ENCODE results near the gene RNU1-4.
"Not testable (repeated sequence)": the region's sequence is repeated elsewhere in the genome, so short reads cannot be mapped to it uniquely, and the experiment has no call there.

RNU1-4 gene

DNA sequence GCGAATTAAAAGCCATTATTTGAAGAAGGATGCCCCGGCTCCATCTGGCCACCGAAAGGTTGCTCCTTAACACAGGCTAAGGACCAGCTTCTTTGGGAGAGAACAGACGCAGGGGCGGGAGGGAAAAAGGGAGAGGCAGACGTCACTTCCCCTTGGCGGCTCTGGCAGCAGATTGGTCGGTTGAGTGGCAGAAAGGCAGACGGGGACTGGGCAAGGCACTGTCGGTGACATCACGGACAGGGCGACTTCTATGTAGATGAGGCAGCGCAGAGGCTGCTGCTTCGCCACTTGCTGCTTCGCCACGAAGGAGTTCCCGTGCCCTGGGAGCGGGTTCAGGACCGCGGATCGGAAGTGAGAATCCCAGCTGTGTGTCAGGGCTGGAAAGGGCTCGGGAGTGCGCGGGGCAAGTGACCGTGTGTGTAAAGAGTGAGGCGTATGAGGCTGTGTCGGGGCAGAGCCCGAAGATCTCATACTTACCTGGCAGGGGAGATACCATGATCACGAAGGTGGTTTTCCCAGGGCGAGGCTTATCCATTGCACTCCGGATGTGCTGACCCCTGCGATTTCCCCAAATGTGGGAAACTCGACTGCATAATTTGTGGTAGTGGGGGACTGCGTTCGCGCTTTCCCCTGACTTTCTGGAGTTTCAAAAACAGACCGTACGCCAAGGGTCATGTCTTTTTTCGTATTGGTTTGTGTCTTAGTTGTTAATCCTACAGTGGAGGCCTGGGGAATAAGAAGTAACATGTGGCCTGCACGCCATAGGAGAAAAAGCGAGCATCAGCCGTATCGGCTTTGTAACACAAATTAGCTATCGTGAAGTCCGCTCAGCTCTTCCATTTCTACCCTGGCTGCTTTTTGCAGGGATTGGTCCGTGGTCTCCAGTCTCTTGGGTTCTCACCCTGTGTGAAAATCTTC is at the start of gene RNU1-4:
Gene RNU1-4, plus strand, starts transcription at position 470 of the 918 bp plus-strand sequence.
- not testable (repeated sequence) for DNase-seq (ENCODE audit: low spot score)

DNA sequence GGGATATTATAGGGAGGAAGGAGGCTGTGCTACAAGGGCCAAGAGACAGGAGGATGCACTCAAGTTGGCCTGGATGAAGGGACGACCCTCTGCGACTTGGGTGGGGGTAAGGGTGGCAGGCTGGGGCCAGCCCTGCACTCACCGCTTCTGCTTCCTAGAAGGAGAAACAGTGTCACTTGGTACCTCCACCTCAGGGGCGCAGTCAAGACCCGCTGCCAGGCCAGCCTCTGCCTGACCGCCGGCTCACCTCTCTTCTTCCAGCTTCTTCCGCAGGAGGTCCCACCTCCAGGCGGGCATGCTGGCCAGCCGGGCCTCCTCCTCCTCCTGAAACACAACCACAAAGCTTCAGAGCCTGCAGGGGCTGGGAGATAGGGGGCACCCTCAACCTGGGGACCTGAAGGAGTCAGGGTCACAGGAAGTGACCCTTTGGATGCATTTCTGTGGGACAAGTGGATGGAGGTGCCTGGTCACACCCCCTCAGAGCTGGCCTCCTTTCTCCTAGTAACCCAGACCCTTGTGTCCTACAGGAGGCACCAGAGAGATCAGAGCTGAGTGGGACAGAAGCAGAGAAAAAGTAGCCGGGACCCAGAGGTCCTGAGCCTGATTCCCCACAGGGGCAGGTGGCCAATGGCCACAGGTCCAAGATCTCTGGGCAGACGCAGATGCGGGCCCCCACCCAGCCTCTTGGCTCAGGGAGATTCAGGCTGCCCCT is 49.2 kb upstream of the RNU1-4 start:
- DNase-seq (ENCODE audit: low spot score), result not testable (repeated sequence)

DNA sequence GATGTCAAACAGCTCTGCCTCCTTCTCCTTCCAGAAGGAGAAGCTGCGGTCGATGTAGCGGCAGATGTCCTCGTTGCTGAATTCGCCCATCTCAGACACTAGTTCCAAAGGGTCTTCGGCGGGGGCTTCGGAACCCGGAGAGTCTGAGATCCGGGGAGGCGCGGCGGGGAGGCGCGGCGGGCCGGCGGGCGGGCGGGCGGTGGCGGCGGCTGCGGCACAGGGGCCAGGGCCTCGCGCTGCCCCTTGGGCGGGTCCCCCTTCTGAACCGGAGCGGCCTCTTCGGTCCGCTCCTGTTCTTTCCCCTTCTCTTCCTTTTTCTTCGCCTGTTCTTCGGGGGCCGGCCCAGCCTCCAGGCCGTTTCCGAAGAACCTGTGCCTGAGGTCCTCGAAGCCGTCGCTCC is 48.0 kb upstream of the RNU1-4 start:
- not testable (repeated sequence) for DNase-seq (ENCODE audit: low spot score)

DNA sequence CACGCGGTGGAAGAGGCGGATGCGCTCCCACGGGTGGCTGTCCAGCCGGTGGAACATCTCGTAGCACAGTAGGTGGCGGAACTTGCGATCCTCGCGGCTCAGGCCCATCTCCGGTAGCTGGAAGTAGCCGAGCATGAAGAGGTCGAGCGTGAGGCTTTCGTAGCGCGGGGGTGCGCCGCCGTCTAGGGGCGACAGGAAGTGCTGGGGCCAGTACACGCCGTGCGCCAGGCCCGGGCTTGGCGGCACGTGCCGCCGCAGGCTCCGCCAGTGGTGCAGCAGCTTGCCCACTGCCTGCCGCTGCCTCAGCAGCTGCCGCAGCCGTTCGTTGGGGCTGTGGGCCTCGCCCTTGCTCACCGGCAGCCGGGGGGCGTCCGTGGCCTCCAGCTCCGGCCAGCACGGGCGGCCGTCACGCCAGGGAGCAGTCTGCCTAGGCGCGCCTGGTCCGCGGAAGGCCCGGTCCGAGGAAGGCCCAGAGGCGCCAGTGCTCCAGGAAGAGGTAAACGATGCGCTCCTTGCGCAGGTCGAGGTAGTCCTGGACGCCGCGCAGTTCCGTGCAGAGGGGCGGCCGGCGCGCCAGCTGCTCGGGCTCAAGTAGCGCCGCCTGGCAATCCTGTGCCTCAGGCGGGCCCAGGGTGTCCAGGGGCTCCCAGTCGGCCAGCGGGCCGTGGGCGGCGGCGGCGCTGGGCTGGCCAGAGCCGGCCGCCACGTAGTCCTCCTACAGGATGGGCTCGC is 47.4 kb upstream of the RNU1-4 start:
- not testable (repeated sequence) for DNase-seq (ENCODE audit: low spot score)

DNA sequence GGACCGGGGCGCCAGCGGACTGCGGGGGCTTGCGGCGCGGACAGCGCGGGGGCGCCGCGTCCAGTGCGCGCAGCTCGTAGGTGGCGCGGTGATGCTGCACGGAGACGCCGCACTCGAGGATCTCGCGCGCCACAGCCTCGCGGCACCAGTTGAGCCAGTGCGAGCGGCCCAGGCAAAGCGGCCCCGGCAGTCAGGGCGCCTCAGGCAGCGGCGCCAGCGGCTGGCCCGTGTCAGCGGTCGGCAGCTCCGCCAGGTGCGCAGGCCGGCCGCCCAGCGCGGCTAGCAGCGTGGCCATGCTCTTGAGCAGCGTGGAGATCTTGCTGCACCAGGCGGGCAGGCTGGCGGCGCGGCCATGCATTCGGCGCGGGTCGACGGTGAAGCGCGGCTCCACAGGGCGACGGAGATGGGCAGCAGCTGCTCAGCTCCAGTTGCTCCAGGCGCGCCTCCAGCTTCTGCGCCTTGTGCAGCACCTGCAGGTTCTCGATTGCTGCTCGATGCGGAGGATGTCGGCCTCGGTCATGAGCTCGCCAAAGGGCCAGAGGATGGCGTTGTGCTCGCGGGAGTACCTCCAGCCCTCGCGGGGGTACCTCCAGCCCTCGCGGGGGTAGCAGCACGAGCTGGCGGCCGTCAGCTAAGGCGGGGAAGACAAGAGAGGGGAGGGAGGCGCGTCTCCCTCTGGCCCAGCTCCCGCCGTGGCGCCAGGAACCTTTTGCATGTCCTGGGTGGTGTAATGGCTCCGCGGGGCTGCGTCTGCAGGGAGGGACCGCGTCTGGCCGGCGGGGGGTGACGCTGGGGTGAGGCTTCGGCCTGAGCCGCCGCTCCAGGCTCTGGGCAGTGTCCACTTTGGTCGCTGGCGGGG is 46.6 kb upstream of the RNU1-4 start:
- not testable (repeated sequence) for DNase-seq (ENCODE audit: low spot score)

GRCh38 chr1:16694308-16694702 is 46.0 kb upstream of the RNU1-4 start:
- DNase-seq (ENCODE audit: low spot score), result not testable (repeated sequence)

DNA sequence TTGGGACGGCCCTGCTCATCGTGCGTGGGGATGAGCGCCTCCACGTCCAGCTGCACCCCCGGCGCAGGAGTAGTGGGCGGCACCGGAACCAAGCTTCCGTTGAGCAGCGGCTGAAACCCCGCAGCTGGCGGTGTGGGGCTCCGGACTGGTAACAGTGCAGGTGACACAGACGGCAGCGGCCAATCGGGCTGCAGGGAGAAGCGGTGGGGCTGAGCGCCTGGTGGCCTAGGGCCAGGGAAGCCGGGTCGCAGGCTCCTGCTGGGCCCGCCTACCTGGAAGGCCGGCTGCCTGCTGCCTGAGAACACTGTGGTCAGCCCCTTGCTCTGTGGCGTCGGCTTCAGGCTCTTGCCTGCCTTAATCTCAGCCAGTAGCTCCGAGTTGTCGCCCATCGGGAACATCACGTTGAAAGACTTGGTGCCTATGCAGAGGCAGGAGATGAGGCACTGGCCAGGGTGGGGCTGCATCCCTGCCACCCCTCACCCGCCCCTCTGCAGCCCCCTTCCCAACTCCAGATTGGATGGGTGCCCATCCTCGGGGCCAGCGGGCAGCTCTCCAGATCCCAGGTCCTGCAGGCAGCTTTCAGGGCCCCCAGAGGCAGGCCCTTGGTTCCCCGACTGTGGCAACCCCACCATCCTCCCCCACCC is 43.7 kb upstream of the RNU1-4 start:
- DNase-seq (ENCODE audit: low spot score), result not testable (repeated sequence)

DNA sequence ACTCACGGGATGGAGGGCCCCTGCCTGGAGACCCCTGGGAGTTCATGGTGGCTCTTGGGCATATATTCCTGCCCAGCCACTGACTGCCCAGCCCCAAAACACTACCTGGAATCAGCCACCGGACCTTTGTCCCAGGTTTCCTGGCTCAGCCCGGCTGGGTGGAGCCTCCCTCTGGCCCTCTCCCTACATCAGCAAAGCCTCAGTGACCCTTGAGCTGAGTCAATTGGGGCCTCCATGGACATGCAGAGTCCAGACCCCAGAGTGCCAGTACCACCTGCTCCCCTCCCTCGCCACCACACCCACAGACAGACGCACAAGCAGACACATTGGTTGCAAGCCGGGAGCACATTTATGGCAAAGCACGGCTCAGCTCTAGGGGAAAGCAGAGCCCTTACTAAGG is 43.2 kb upstream of the RNU1-4 start:
- not testable (repeated sequence) for DNase-seq (ENCODE audit: low spot score)

DNA sequence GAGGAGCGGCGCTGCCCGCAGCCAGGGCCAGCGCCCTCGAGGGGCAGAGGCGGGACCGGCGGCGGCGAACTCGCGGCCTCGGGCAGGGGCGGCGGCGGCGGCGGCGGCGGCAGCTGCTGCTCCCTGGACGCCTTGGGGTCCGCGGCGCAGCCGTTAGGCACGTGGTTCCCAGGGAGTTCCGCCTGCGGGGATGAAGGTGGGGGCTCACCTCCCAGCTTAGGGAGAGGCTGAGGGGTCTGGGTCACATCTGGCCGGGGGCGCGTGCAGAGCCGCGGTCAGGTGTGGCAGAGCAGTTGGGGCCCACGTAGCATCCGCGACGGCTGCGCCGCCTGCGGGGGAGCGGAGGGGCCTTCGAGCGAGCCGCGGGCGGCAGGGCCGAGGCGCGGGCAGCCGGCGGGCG is 40.9 kb upstream of the RNU1-4 start:
- not testable (repeated sequence) for DNase-seq (ENCODE audit: low spot score)

DNA sequence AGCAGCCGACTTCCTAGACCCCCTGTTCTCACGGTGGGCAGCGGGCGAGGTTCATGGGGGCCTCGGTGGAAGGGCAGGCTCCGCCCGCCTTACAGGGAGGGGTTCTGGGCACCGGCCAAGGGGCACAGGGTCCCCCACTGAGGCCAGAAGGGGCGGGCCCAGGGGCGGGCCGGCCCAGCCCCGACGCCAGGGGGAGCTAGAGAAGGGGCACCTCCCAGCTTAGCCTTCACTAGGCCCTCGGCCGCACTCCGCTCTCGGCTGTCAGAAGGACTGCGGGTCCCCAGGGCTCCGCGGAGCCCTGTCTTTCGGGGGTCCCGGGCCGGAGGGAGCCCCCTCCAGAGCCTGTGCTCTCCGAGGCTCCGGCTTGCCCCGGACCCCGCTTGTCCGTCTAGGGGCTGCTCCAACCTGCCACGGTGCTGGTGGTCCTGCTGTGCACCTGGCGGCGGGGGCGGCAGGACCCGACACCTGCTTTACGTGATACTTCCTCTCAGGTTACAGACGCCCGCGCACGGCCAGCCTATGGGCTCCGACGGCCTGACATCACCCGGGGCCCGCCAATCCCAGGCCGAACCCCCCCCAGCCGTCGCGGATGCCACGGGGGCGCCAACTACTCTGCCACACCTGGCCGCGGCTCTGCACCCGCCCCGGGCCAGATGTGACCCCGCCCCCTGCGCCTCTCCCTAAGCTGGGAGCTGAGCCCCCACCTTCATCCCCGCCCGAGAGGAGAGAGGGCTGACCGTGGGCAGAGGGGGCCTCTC is 40.0 kb upstream of the RNU1-4 start:
- DNase-seq (ENCODE audit: low spot score), result not testable (repeated sequence)

- not testable (repeated sequence) for DNase-seq (ENCODE audit: low spot score)
These were observed 39.1 kb upstream of the RNU1-4 start for GRCh38 chr1:16701189-16701588.

DNA sequence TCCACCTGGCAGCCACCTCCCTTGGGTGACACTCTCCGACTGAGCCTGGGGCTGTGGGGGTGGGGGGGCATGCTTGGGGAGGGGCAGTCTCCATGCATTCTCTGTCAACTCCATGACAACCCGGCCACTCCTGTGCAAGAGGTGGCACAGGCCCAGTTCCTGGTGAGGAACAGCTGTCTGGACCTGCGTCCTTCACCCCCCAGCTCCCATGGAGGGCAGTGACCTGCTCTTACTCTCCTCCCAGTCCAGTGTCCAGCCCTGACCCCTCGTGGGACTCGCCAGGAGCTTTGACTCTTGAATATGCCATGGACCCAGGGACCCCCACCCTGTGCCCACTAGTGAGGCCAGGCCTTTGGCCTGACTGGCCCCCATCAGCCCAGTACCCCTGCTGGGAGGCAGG is 38.0 kb upstream of the RNU1-4 start:
- DNase-seq (ENCODE audit: low spot score), result not testable (repeated sequence)

DNA sequence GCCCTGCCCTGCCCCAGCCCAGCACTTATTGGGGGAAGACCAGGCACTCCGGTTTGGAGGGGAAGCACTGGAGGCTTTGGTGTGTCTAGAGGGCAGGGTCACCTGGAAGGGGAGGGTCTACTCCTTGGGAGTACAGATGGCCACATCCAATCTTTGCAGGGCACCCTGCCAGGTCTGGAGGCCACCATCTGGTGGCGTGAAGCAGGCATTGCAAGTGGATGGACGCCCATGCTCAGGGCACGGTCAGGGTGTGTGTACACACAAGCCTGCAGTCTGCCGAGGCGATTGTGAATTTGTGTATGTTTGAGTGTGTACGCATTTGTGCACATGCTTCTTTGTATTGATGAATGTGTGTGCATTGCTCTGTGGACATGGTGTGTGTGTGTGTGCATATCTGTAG is 37.2 kb upstream of the RNU1-4 start:
- DNase-seq (ENCODE audit: low spot score), result not testable (repeated sequence)

DNA sequence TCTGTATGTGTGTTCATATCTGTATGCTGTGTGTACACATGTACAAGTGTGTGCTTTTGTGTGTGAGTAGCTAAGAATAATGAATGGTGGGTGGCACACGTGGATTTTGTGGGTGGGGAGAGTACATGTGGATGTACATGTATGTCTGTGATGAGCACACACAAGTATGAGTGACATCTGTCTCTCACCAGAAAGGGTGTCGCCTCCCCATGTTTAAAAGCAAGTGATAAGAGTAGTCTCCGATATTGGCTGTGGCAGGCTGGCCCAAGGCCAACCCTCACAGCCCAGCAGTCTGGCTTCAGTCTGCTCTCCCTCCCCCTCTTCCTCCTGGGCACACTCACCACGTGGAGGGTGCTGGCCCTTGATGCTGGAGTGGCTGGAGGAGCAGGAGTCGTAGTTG is 36.7 kb upstream of the RNU1-4 start:
- DNase-seq (ENCODE audit: low spot score), result not testable (repeated sequence)

- not testable (repeated sequence) for DNase-seq (ENCODE audit: low spot score)
These were observed 36.2 kb upstream of the RNU1-4 start for GRCh38 chr1:16704076-16704475.

DNA sequence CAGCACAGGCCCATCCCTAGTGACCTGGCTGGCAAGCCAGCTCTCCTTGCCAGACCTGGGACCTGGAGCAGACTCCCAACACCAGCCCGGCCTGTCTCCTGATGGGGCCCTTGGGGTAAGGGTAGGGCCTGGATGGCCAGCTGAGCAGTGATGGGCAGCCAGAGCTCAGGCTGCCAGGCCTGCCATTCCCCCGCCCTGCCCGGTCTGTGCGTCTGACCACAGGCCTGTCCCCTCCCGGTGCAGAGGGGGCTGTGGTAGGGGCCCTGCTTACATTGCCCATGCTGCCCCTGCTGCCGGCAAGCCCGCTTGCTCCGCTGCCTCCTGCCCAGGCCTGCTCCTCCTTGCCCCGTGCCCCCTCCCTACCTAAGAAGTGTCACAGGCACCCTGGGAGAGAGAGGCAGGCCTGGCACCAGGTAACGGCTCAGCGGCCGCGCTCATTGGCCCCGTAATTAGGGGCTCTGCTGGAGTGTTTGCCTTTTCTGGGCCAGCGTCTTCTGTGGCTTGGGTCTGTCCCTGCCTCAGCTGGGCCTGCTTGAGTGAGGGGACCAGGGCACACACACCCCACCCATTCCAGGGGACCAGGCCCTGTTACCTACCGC is 35.7 kb upstream of the RNU1-4 start:
- not testable (repeated sequence) for DNase-seq (ENCODE audit: low spot score)

- DNase-seq (ENCODE audit: low spot score), result not testable (repeated sequence)
These were observed 34.0 kb upstream of the RNU1-4 start for GRCh38 chr1:16706302-16706701.

DNA sequence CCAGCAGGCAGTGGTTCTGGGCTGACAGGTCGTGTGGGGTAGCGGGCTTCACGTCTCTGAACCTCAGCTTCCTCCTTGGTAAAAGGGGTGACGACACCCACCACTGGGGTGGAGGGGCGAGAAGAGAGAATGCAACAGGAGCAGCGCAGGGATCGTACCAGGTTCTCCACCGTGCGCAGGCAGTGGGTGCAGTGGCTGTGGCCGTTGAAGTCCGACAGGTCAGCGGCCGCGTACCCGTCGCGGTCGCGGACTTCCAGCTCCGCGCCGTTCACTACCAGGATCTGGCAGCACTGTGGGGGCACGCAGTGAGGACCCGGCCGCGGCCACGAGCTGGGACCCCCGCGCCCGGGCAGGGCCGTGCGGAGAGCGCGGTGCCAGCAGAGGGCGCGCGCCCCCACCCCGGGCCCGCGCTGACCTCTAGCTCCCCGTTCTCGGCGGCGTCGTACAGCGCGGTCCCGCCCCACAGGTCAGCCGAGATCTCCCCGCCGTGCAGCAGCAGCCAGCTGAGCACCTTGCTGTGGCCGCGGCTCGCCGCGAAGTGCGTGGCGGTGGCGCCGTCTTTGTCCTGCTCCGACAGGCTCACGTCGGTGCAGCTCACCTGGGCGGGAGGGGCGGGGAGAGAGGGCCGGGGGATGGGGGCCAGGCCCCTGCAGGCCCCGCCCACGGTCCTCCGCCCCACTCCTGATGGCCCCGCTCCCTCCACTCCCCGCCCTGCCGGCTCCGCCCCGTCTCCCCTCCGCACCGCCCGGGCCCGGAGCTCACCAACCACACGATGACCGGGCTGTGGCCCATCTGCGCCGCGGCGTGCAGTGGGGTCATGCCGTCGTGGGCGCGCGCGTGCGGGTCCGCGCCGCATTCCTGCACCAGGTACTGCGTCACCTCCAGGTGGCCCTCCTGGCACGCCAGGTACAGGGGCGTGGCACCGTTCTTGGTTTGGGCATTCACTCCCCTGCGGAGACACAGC is 32.9 kb upstream of the RNU1-4 start:
- not testable (repeated sequence) for DNase-seq (ENCODE audit: low spot score)

All from CD4-positive, alpha-beta T cell treated with Interleukin-2 at 100 ng/mL for 4 hours (primary cell).